ENCODE data around the gene COL6A3.
"Not testable (repeated sequence)": the region's sequence is repeated elsewhere in the genome, so short reads cannot be mapped to it uniquely, and the experiment has no call there.

COL6A3 gene

GRCh38 chr2:237384672-237385020 lies 29.3 kb downstream of the COL6A3 start:
- FAIRE-seq (no peak), DNase-seq (ENCODE audit: low spot score) (no peak)

- FAIRE-seq: no peak
- DNase-seq (ENCODE audit: low spot score): no peak
These were observed 29.8 kb downstream of the COL6A3 start for GRCh38 chr2:237383991-237384671.

GRCh38 chr2:237380768-237381167 lies 33.2 kb downstream of the COL6A3 start:
- no peak for DNase-seq (ENCODE audit: low spot score)

GRCh38 chr2:237379636-237380035 lies 34.3 kb downstream of the COL6A3 start:
- no peak for DNase-seq (ENCODE audit: low spot score)
- FAIRE-seq: no peak

More at GRCh38 chr2:237380768-237381167, 33.2 kb downstream of the COL6A3 start:
- no peak for FAIRE-seq

- DNase-seq (ENCODE audit: low spot score) (no peak), FAIRE-seq (peak; percentile 42)
These were observed 35.3 kb downstream of the COL6A3 start for GRCh38 chr2:237378650-237379049.

GRCh38 chr2:237374284-237375060 lies 39.5 kb downstream of the COL6A3 start:
- DNase-seq (ENCODE audit: low spot score) (no peak), FAIRE-seq (no peak)

- no peak for DNase-seq (ENCODE audit: low spot score)
- FAIRE-seq: no peak
These were observed 42.1 kb downstream of the COL6A3 start for GRCh38 chr2:237371856-237372255.

GRCh38 chr2:237365671-237366070 lies 48.3 kb downstream of the COL6A3 start:
- no peak for FAIRE-seq

GRCh38 chr2:237364655-237365054 lies 49.3 kb downstream of the COL6A3 start:
- no peak for DNase-seq (ENCODE audit: low spot score)
- FAIRE-seq: peak; percentile 79

More at GRCh38 chr2:237365671-237366070, 48.3 kb downstream of the COL6A3 start:
- DNase-seq (ENCODE audit: low spot score): no peak

GRCh38 chr2:237361194-237362004 lies 52.6 kb downstream of the COL6A3 start:
- FAIRE-seq (no peak), DNase-seq (ENCODE audit: low spot score) (no peak)

- FAIRE-seq (no peak), DNase-seq (ENCODE audit: low spot score) (no peak)
These were observed 53.8 kb downstream of the COL6A3 start for GRCh38 chr2:237359894-237360780.

GRCh38 chr2:237359518-237359840 lies 54.5 kb downstream of the COL6A3 start:
- no peak for FAIRE-seq
- no peak for DNase-seq (ENCODE audit: low spot score)

- FAIRE-seq (no peak), DNase-seq (ENCODE audit: low spot score) (no peak)
These were observed 55.0 kb downstream of the COL6A3 start for GRCh38 chr2:237358721-237359517.

- FAIRE-seq (no peak), DNase-seq (ENCODE audit: low spot score) (no peak)
These were observed 58.3 kb downstream of the COL6A3 start for GRCh38 chr2:237355701-237356100.

- FAIRE-seq: no peak
- DNase-seq (ENCODE audit: low spot score): no peak
These were observed 59.1 kb downstream of the COL6A3 start for GRCh38 chr2:237354892-237355291.

- FAIRE-seq; DNase-seq (ENCODE audit: low spot score): not testable (repeated sequence)
These were observed 59.8 kb downstream of the COL6A3 start for GRCh38 chr2:237354172-237354571.

- FAIRE-seq: no peak
- DNase-seq (ENCODE audit: low spot score): no peak
These were observed 60.7 kb downstream of the COL6A3 start for GRCh38 chr2:237353215-237353614.

- DNase-seq (ENCODE audit: low spot score): no peak
- no peak for FAIRE-seq
These were observed 61.6 kb downstream of the COL6A3 start for GRCh38 chr2:237352279-237352845.

- DNase-seq (ENCODE audit: low spot score): no peak
- FAIRE-seq: no peak
These were observed 62.2 kb downstream of the COL6A3 start for GRCh38 chr2:237351796-237352195.

GRCh38 chr2:237351046-237351445 lies 62.9 kb downstream of the COL6A3 start:
- DNase-seq (ENCODE audit: low spot score): no peak
- no peak for FAIRE-seq

Measured in urothelium cell line (cell line).